OCI-LY7 (cell line): Measurements from ENCODE around the gene TRIM16. TPM values are rescaled to one million over a fixed set of nuclear protein-coding genes. Genes with fewer than 3 reads are reported as not detected.

Experiments used
- BruUV-seq: library from RNA; stranded (reverse); fragments of 400-500 nt; replicated peaks from 2 replicates; lab custom pipeline; 2021; lab: Mats Ljungman, UMichigan
- CTCF ChIA-PET: fragments of 300-600 bp; sonication (Branson Sonifier 250); formaldehyde crosslinking; loops from one replicate; lab custom pipeline; 2022; ENCODE audit warnings: antibody characterized with exemption; ENCODE audit not compliant: unreplicated experiment; lab: Charles Lee
- POLR2A ChIA-PET: fragments of 300-600 bp; sonication (Branson Sonifier 250); formaldehyde crosslinking; loops from one replicate; lab custom pipeline; 2022; ENCODE audit warnings: antibody characterized with exemption; lab: Charles Lee
- DNase-seq: peaks from one replicate; pipeline ENCODE4 v3.0.0-alpha.2; 2015; ENCODE audit warnings: low spot score
- H2AFZ ChIP-seq: fragments of 200-600 bp; sonication (generic), shearing (Covaris generic); 2 replicates; pipeline ENCODE4 v1.6.1; 2014; ENCODE audit warnings: mild to moderate bottlenecking, antibody characterized with exemption, low read length, moderate library complexity
- H3K27ac ChIP-seq: fragments of 200-600 bp; sonication (generic); 2 replicates; pipeline ENCODE4 v1.5.1; 2014; ENCODE audit warnings: mixed run types, low read depth, mild to moderate bottlenecking, moderate library complexity, low read length, inconsistent platforms; ENCODE audit not compliant: poor library complexity, severe bottlenecking
- H3K36me3 ChIP-seq: fragments of 200-600 bp; sonication (generic); 2 replicates; pipeline ENCODE4 v1.6.1; 2014; ENCODE audit warnings: mild to moderate bottlenecking, antibody characterized with exemption, low read length, moderate library complexity, mixed read lengths; ENCODE audit not compliant: insufficient read depth
- H3K4me1 ChIP-seq: fragments of 200-600 bp; sonication (generic); 2 replicates; pipeline ENCODE4 v1.5.1; 2014; ENCODE audit warnings: mild to moderate bottlenecking, low read length; ENCODE audit not compliant: insufficient read depth, poor library complexity, severe bottlenecking
- H3K4me2 ChIP-seq: fragments of 200-600 bp; sonication (generic); 2 replicates; pipeline ENCODE4 v1.6.1; 2014; ENCODE audit warnings: mild to moderate bottlenecking, low read length
- H3K4me3 ChIP-seq: fragments of 200-600 bp; sonication (generic); 2 replicates; pipeline ENCODE4 v1.5.1; 2014; ENCODE audit warnings: mild to moderate bottlenecking, low read depth, low read length; ENCODE audit not compliant: poor library complexity, severe bottlenecking
- H3K79me2 ChIP-seq: fragments of 200-600 bp; sonication (generic); 2 replicates; pipeline ENCODE4 v1.6.1; 2016; ENCODE audit warnings: low read depth, mild to moderate bottlenecking, low read length, moderate library complexity, mixed read lengths; ENCODE audit not compliant: insufficient read depth
- H3K9me2 ChIP-seq: fragments of 200-600 bp; sonication (generic); 2 replicates; pipeline ENCODE4 v1.6.1; 2016; ENCODE audit warnings: mild to moderate bottlenecking, low read length, mixed read lengths; ENCODE audit not compliant: insufficient read depth
- H3K9me3 ChIP-seq: fragments of 200-600 bp; sonication (generic); 2 replicates; pipeline ENCODE4 v1.6.1; 2014; ENCODE audit warnings: mild to moderate bottlenecking, mixed run types, low read length, mixed read lengths
- H4K20me1 ChIP-seq: fragments of 200-600 bp; sonication (generic); 2 replicates; pipeline ENCODE4 v1.6.1; 2014; ENCODE audit warnings: mild to moderate bottlenecking, antibody characterized with exemption, low read length, moderate library complexity, mixed read lengths; ENCODE audit not compliant: insufficient read depth
- CTCF ChIP-seq: fragments of 200-600 bp; sonication (generic); conservative IDR thresholded peaks from 2 replicates; pipeline ENCODE4 v1.5.1; 2014; ENCODE audit warnings: mild to moderate bottlenecking, antibody characterized with exemption, low read length, moderate library complexity, mixed read lengths
- EZH2phosphoT487 ChIP-seq: fragments of 200-600 bp; sonication (generic); IDR thresholded peaks from 2 replicates; pipeline ENCODE4 v1.6.1; 2018; ENCODE audit warnings: low read depth, borderline replicate concordance, mild to moderate bottlenecking, mixed run types, antibody characterized with exemption, low read length, moderate library complexity, mixed read lengths
- intact Hi-C: fragments of 100-400 bp; cut with micrococcal nuclease; formaldehyde crosslinking; loops from one replicate; pipeline ENCODE4 v1.10.0; 2022; ENCODE audit not compliant: unreplicated experiment
- total RNA-seq, 2 experiments: library from RNA; depleted of rRNA in 1 of 2; stranded (reverse); fragments of >200 nt in 1 of 2; shearing (Covaris generic) in 1 of 2; gene quantifications; 2 replicates each; pipeline ENCODE4 v1.2.3, GENCODE V29; 2014 to 2022

Gene TRIM16
- total RNA-seq, 2 experiments from 2014 or later, result 13.2 to 13.8 TPM

GRCh38 chr17:15652960-15653359 lies 31.2 kb downstream of the TRIM16 start:
- H3K9me2 ChIP-seq, result no peaks in the 10 kb centered on the region
- CTCF ChIA-PET, result no interaction called here
- H2AFZ ChIP-seq, result no peak overlapping the region
- POLR2A ChIA-PET, result interaction anchor here (0.7 to 1.6 kb wide), 2 partner anchors 8 to 276 kb away, joined by 3 to 6 read pairs; no protein-coding TSS in a partner anchor
- H3K27ac ChIP-seq, result no peak overlapping the region
- H3K36me3 ChIP-seq, result no peaks in the 10 kb centered on the region
- no peaks in the 10 kb centered on the region for H3K9me3 ChIP-seq
- no peak overlapping the region for H3K4me2 ChIP-seq
- DNase-seq, result no peak
- no TSS peak for BruUV-seq
- H4K20me1 ChIP-seq, result no peaks in the 10 kb centered on the region
- intact Hi-C loops, result no loop called here
- TF ChIP-seq EZH2phosphoT487 (no peak), CTCF (no peak)
- no peaks in the 10 kb centered on the region for H3K4me1 ChIP-seq
- H3K4me3 ChIP-seq, result no peak overlapping the region
- H3K79me2 ChIP-seq, result no peaks in the 10 kb centered on the region

GRCh38 chr17:15651583-15652110 lies 32.5 kb downstream of the TRIM16 start:
- Histone ChIP-seq H2AFZ (no peak overlapping the region), H3K4me2 (no peak overlapping the region), H3K9me2 (no peaks in the 10 kb centered on the region), H3K4me3 (no peak overlapping the region), H3K27ac (no peak overlapping the region), H3K79me2 (no peaks in the 10 kb centered on the region), H4K20me1 (no peaks in the 10 kb centered on the region), H3K36me3 (no peaks in the 10 kb centered on the region), H3K9me3 (no peaks in the 10 kb centered on the region), H3K4me1 (no peaks in the 10 kb centered on the region)
- CTCF ChIA-PET, result no interaction called here
- peak; percentile 33 for DNase-seq
- POLR2A ChIA-PET, result interaction anchor here (1.6 kb wide), 1 partner anchor 10 kb away, joined by 6 read pairs; no protein-coding TSS in a partner anchor
- TF ChIP-seq CTCF, result no peak
- TF ChIP-seq EZH2phosphoT487, result no peak
- BruUV-seq, result no TSS peak
- intact Hi-C loops, result no loop called here

GRCh38 chr17:15650741-15651582 lies 33.1 kb downstream of the TRIM16 start:
- Histone ChIP-seq H3K27ac (no peak overlapping the region), H3K9me2 (no peaks in the 10 kb centered on the region), H4K20me1 (no peaks in the 10 kb centered on the region), H2AFZ (no peak overlapping the region), H3K9me3 (no peaks in the 10 kb centered on the region), H3K4me2 (no peak overlapping the region), H3K79me2 (no peaks in the 10 kb centered on the region), H3K4me1 (no peaks in the 10 kb centered on the region), H3K4me3 (no peak overlapping the region), H3K36me3 (no peaks in the 10 kb centered on the region)
- ChIA-PET POLR2A (no interaction called here), CTCF (no interaction called here)
- DNase-seq, result no peak
- TF ChIP-seq CTCF, result no peak
- no peak for TF ChIP-seq EZH2phosphoT487
- intact Hi-C loops, result no loop called here
- BruUV-seq, result no TSS peak
